ENCODE data around the gene LSM7. TPM values are rescaled to one million over a fixed set of nuclear protein-coding genes. Genes with fewer than 3 reads are reported as not detected.

Gene LSM7
- total RNA-seq: 10 to 100 TPM; 52.0 to 80.2 (median 77.4) TPM
- 102 TPM for total RNA-seq (2013)

DNA sequence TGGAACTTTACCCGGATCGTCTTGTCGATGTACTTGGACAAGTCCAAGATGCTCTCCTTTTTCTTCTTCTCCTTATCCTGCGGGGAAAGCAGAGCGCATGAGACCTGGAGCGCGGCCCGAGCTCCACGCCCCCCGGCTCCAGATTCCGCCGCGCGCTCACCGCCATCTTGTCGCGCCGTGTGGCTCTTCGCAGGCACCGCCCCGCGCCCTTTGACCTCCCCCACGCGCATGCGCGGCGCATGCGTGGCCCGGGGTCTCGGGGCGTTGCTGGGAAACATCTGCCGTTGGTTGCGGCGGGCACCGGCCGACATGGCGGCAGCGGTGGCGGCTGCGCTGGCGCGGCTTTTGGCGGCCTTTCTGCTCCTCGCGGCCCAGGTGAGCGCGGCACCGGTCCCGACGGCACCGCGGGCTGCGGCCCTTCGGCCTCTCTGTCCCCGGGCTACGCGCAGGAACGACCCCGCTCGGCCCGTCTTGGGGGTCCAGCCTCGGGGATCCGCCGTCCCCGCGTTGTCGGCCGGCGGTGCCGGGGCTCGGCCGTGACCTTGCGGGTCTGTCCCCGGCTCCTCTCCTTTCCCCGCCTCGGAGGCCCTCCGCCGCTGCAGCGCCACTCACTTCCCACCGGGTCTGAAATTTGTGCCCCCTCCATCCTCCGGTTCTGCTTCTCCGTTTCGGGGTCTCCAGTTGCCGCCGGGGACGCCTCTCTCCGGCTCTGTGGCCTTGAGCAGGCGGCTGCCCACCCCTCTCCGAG is at the start of gene LSM7, which contains the start of gene SPPL2B:
LSM7 (minus strand) TSS at position 186 of the 748 bp plus-strand sequence; CDS start at position 166, 20 bp downstream.
SPPL2B (plus strand) TSS at position 284 of the 748 bp plus-strand sequence; CDS start at position 310, 26 bp downstream.
- H3K9me3 ChIP-seq (ENCODE audit: control insufficient read depth, insufficient read depth, low read length): no peaks in the 10 kb centered on the region
- H3K4me3 ChIP-seq (ENCODE audit: low read length): peak within 1 kb of the TSS; percentile 93
- Mint-ChIP-seq H3K27ac (peak within 1 kb of the TSS; percentile 91 to 98), H3K36me3 (no peaks in the 10 kb centered on the region), H3K4me3 (peak within 1 kb of the TSS; percentile 99), H3K9me3 (no peaks in the 10 kb centered on the region), H3K27me3 (ENCODE audit: low read depth in 2 of 2) (no peaks in the 10 kb centered on the region), H3K4me1 (peaks cover 25 to 57% of the 10 kb centered on the region in 2 donors)
- H3K4me1 ChIP-seq (ENCODE audit: control insufficient read depth, insufficient read depth, low read length): peaks cover 73% of the 10 kb centered on the region
- H3K27me3 ChIP-seq (ENCODE audit: control insufficient read depth, insufficient read depth, low read length): no peaks in the 10 kb centered on the region
- TF ChIP-seq, protein P1, sequence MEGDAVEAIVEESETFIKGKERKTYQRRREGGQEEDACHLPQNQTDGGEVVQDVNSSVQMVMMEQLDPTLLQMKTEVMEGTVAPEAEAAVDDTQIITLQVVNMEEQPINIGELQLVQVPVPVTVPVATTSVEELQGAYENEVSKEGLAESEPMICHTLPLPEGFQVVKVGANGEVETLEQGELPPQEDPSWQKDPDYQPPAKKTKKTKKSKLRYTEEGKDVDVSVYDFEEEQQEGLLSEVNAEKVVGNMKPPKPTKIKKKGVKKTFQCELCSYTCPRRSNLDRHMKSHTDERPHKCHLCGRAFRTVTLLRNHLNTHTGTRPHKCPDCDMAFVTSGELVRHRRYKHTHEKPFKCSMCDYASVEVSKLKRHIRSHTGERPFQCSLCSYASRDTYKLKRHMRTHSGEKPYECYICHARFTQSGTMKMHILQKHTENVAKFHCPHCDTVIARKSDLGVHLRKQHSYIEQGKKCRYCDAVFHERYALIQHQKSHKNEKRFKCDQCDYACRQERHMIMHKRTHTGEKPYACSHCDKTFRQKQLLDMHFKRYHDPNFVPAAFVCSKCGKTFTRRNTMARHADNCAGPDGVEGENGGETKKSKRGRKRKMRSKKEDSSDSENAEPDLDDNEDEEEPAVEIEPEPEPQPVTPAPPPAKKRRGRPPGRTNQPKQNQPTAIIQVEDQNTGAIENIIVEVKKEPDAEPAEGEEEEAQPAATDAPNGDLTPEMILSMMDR (IDR thresholded peaks at IDR 0.05): no peak
- peak within 1 kb of the TSS; percentile 78 for H3K27ac ChIP-seq (ENCODE audit: low read length)
- peaks cover 8% of the 10 kb centered on the region for H3K36me3 ChIP-seq (ENCODE audit: control insufficient read depth, insufficient read depth, low read length)
- peak; percentile 87 to 90 (median 89) for ATAC-seq
- WGBS (ENCODE audit: insufficient coverage): under 1% methylated on average over 89 of the region's 89 CpGs
- peak; percentile 95 to 98 for DNase-seq
- intact Hi-C loops (cut with micrococcal nuclease): loop anchor here (1.0 to 10.0 kb wide), 2 partner anchors 54 to 92 kb away; partner anchors contain the start of genes PLEKHJ1 and SF3A2

DNA sequence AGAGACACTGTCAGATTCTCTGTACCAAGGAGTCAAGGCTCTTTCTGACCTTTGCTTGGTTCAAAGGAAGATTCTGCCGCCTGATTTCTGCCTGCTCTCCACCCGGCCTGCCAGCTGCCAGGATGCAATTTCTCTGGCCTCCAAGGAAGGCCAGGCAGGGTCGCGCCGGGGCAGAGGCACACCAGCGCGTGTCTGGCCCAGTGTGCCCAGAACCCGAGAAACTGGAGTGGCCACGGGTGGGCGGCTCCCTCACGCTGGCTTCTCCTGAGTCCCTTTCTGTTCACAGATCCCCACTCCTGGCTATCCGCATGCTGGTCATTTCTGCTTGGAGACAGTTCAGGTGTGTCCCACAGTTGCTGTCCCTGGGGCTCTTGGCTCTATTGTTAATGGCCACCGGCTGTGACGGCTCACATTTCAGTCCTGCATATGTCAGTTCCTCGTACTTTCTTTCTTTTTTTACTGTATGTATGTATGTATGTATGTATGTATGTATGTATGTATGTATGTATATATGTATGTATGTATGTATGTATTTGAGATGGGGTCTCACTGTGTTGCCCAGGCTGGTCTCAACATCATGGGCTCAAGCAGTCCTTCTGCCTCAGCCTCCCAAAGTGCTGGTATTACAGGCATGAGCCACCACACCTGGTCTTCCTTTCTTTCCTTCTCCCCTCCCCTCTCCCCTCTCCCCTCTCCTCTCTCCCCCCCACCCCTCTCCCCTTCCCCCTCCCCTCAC is 48.6 kb upstream of the LSM7 start:
- WGBS (ENCODE audit: insufficient coverage): 94% methylated on average over 13 of the region's 15 CpGs
- no peak overlapping the region for H3K4me3 ChIP-seq (ENCODE audit: low read length)
- TF ChIP-seq, protein P1 (IDR thresholded peaks at IDR 0.05): no peak
- Mint-ChIP-seq H3K36me3 (no peaks in the 10 kb centered on the region), H3K4me3 (no peak overlapping the region), H3K27ac (peak overlapping the region; percentile 47 to 84), H3K9me3 (peaks cover 2% of the 10 kb centered on the region in 2 donors), H3K27me3 (ENCODE audit: low read depth in 2 of 2) (peaks cover 5 to 11% of the 10 kb centered on the region in 2 donors), H3K4me1 (no peaks in the 10 kb centered on the region)
- no peaks in the 10 kb centered on the region for H3K9me3 ChIP-seq (ENCODE audit: control insufficient read depth, insufficient read depth, low read length)
- no peak overlapping the region for H3K27ac ChIP-seq (ENCODE audit: low read length)
- no peaks in the 10 kb centered on the region for H3K36me3 ChIP-seq (ENCODE audit: control insufficient read depth, insufficient read depth, low read length)
- no peaks in the 10 kb centered on the region for H3K4me1 ChIP-seq (ENCODE audit: control insufficient read depth, insufficient read depth, low read length)
- intact Hi-C loops (cut with micrococcal nuclease): no loop called here
- ATAC-seq (no peak), DNase-seq (no peak)
- no peaks in the 10 kb centered on the region for H3K27me3 ChIP-seq (ENCODE audit: control insufficient read depth, insufficient read depth, low read length)

DNA sequence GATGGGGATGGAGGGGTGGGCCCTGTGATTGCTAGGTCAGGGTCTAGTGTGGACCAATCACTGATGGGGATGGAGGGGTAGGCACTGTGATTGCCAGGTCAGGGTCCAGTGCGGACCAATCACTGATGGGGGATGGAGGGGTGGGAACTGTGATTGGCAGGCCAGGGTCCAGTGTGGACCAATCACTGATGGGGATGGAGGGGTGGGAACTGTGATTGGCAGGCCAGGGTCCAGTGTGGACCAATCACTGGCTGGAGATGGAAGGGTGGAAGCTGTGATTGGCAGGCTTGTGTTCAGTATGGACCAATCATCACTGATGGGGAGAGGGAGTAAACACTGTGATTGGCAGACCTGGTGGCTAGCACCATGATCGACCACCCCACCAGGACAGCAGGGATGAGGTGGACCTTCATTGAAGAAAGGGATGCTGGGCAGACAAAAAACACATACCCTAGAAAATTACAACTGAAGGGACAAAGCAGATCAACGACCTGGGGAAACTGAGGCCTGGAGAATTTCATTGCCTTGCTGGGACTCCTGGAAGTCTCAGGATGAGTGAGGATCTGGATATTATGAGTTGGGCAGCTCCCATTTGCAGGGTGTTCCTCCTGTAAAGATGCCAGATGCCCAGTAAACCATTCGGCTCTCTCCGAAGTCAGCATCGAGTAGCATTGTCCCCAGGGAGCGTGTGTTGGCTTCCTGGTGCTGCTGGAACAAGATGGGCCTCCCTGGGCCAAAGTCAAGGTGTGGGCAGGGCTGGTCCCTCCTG is 47.2 kb upstream of the LSM7 start:
- no peaks in the 10 kb centered on the region for H3K9me3 ChIP-seq (ENCODE audit: control insufficient read depth, insufficient read depth, low read length)

More for the DNA sequence above, 47.2 kb upstream of the LSM7 start:
- Mint-ChIP-seq H3K4me1 (no peaks in the 10 kb centered on the region), H3K27ac (no peak overlapping the region), H3K36me3 (no peaks in the 10 kb centered on the region), H3K4me3 (no peak overlapping the region), H3K27me3 (ENCODE audit: low read depth in 2 of 2) (peaks cover 5 to 12% of the 10 kb centered on the region in 2 donors), H3K9me3 (peaks cover 2% of the 10 kb centered on the region in 2 donors)
- DNase-seq (no peak), ATAC-seq (no peak)
- TF ChIP-seq, protein P1 (IDR thresholded peaks at IDR 0.05): no peak
- Histone ChIP-seq H3K36me3 (ENCODE audit: control insufficient read depth, insufficient read depth, low read length) (no peaks in the 10 kb centered on the region), H3K4me3 (ENCODE audit: low read length) (no peak overlapping the region), H3K27me3 (ENCODE audit: control insufficient read depth, insufficient read depth, low read length) (no peaks in the 10 kb centered on the region), H3K27ac (ENCODE audit: low read length) (no peak overlapping the region), H3K4me1 (ENCODE audit: control insufficient read depth, insufficient read depth, low read length) (no peaks in the 10 kb centered on the region)
- intact Hi-C loops (cut with micrococcal nuclease): no loop called here
- 97% methylated on average over 6 of the region's 7 CpGs for WGBS (ENCODE audit: insufficient coverage)

All from natural killer cell (primary cell).